ENCODE data around the gene CD6.

CD6 gene

DNA sequence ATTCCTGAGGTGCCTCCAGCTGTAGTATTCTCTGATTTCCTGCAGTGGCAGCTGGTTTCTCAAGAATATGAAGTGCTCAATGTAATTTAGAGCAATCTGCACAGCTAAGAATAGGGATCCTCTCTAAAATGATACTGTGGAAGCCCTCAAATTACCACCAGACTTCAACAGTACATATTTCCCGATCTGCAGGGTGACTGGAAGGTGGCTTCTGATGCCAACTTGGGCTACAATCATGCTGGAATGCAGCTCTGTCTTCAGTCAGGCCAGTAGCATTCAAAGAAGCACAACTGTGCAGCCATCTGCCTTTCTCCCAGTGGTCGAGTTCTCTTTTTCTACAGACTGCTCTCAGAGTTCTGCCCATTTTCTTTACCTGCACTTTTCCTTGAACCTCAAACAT is 75.4 kb downstream of the CD6 start:
- H3K36me3 ChIP-seq (ENCODE audit: control insufficient read depth in 5 of 5, insufficient read depth in 5 of 5, low read length in 5 of 5): no peaks in the 10 kb centered on the region

DNA sequence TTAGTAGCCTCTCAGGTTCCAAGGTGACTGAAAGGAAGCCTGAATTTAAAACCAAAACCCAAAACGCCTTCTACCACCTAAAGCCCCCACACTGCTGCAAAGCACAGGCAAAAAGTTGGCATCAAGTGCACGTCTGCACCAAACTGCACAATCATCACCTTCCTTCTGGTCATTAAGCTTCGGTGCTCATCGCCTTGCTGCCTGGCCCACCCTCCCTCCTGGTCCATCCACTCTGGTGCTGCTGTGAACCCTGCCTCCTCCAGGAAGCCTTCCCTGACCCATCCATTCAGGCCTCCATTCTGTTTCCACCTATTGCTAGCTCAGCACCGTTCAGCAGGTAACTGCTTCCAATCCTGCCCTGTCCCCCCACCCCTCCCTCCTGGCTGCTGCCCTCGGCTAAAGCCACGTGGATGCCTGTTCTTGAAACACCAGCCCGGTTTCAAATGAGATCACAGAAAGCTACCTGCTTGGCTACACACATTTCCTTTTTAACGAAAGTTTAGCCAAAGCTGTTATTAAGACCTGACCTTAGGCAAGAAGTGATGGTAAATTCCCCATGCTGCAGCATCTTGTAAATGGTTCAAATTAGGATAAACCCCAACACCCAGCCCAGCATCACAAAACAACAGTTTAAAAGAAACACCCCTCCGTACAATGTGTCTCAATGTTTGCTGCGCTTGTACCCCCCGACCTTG is 77.0 kb downstream of the CD6 start:
- H3K27me3 ChIP-seq (ENCODE audit: control insufficient read depth in 5 of 5, insufficient read depth in 4 of 5, low read length in 5 of 5): peaks cover 0 to 3% (median 0%) of the 10 kb centered on the region in 5 donors
- H3K27ac ChIP-seq (ENCODE audit: low read depth, low read length): no peak overlapping the region
- no peaks in the 10 kb centered on the region for H3K9me3 ChIP-seq (ENCODE audit: control insufficient read depth in 5 of 5, low read length in 5 of 5)
- H3K9ac ChIP-seq (ENCODE audit: low read length in 5 of 5): peak overlapping the region in 1 of 5 donors; percentile 7
- H3K4me1 ChIP-seq (ENCODE audit: control insufficient read depth in 5 of 5, insufficient read depth in 5 of 5, low read length in 5 of 5): peaks cover 0 to 39% (median 11%) of the 10 kb centered on the region in 5 donors
- no peaks in the 10 kb centered on the region for H3K36me3 ChIP-seq (ENCODE audit: control insufficient read depth in 5 of 5, insufficient read depth in 5 of 5, low read length in 5 of 5)
- H3K4me3 ChIP-seq (ENCODE audit: low read depth in 1 of 5, low read length in 5 of 5): no peak overlapping the region

More for the DNA sequence above, 75.4 kb downstream of the CD6 start:
- H3K4me3 ChIP-seq (ENCODE audit: low read depth in 1 of 5, low read length in 5 of 5): no peak overlapping the region
- no peak overlapping the region for H3K9ac ChIP-seq (ENCODE audit: low read length in 5 of 5)
- H3K4me1 ChIP-seq (ENCODE audit: control insufficient read depth in 5 of 5, insufficient read depth in 5 of 5, low read length in 5 of 5): peaks cover 0 to 31% (median 16%) of the 10 kb centered on the region in 5 donors
- H3K27me3 ChIP-seq (ENCODE audit: control insufficient read depth in 5 of 5, insufficient read depth in 4 of 5, low read length in 5 of 5): no peaks in the 10 kb centered on the region
- H3K27ac ChIP-seq (ENCODE audit: low read depth, low read length): no peak overlapping the region
- no peaks in the 10 kb centered on the region for H3K9me3 ChIP-seq (ENCODE audit: control insufficient read depth in 5 of 5, low read length in 5 of 5)

DNA sequence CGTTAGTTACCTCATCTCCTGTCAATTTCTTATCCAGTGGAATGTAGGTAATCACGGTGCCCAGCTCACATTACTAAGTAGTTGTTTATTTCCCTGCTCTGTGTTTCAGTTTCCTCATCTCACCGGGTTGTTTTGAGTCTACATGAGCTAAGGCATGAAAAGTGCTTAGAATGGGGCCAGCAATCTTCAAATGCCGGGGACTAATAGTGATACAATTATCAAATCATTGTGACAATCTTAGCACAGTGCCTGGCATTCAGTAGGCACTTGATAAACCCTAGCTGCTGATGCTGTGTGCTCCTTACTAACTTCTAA is 77.5 kb downstream of the CD6 start:
- H3K27me3 ChIP-seq (ENCODE audit: control insufficient read depth in 5 of 5, insufficient read depth in 4 of 5, low read length in 5 of 5): peaks cover 0 to 3% (median 0%) of the 10 kb centered on the region in 5 donors
- peaks cover 0 to 44% (median 11%) of the 10 kb centered on the region in 5 donors for H3K4me1 ChIP-seq (ENCODE audit: control insufficient read depth in 5 of 5, insufficient read depth in 5 of 5, low read length in 5 of 5)
- H3K27ac ChIP-seq (ENCODE audit: low read depth, low read length): no peak overlapping the region
- H3K9ac ChIP-seq (ENCODE audit: low read length in 5 of 5): peak overlapping the region in 1 of 5 donors; percentile 7
- no peaks in the 10 kb centered on the region for H3K9me3 ChIP-seq (ENCODE audit: control insufficient read depth in 5 of 5, low read length in 5 of 5)
- H3K36me3 ChIP-seq (ENCODE audit: control insufficient read depth in 5 of 5, insufficient read depth in 5 of 5, low read length in 5 of 5): no peaks in the 10 kb centered on the region
- H3K4me3 ChIP-seq (ENCODE audit: low read depth in 1 of 5, low read length in 5 of 5): no peak overlapping the region

DNA sequence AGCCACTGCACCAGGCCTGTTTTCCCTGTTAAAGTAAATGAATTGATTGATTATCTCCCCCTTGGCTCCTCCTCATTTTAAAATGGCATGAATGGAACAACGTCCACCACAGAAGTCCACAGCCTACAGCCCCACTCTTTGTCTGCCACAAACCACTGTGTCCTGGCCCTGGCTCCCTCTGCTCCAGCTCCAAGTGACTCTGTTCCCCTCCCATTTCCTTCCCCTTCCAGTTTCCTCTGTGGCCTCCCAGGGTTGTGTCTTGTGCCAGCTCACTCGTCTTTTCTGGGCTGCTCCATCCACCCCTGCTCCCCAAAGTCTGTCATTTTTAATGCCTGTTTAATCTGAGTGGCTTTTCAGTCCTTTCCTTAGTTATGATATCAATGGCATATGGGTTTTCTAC is 78.4 kb downstream of the CD6 start:
- no peak overlapping the region for H3K4me3 ChIP-seq (ENCODE audit: low read depth in 1 of 5, low read length in 5 of 5)
- no peak overlapping the region for H3K9ac ChIP-seq (ENCODE audit: low read length in 5 of 5)
- H3K27me3 ChIP-seq (ENCODE audit: control insufficient read depth in 5 of 5, insufficient read depth in 4 of 5, low read length in 5 of 5): peaks cover 0 to 3% (median 0%) of the 10 kb centered on the region in 5 donors
- peaks cover 0 to 45% (median 11%) of the 10 kb centered on the region in 5 donors for H3K4me1 ChIP-seq (ENCODE audit: control insufficient read depth in 5 of 5, insufficient read depth in 5 of 5, low read length in 5 of 5)
- no peaks in the 10 kb centered on the region for H3K36me3 ChIP-seq (ENCODE audit: control insufficient read depth in 5 of 5, insufficient read depth in 5 of 5, low read length in 5 of 5)
- no peaks in the 10 kb centered on the region for H3K9me3 ChIP-seq (ENCODE audit: control insufficient read depth in 5 of 5, low read length in 5 of 5)
- H3K27ac ChIP-seq (ENCODE audit: low read depth, low read length): no peak overlapping the region

DNA sequence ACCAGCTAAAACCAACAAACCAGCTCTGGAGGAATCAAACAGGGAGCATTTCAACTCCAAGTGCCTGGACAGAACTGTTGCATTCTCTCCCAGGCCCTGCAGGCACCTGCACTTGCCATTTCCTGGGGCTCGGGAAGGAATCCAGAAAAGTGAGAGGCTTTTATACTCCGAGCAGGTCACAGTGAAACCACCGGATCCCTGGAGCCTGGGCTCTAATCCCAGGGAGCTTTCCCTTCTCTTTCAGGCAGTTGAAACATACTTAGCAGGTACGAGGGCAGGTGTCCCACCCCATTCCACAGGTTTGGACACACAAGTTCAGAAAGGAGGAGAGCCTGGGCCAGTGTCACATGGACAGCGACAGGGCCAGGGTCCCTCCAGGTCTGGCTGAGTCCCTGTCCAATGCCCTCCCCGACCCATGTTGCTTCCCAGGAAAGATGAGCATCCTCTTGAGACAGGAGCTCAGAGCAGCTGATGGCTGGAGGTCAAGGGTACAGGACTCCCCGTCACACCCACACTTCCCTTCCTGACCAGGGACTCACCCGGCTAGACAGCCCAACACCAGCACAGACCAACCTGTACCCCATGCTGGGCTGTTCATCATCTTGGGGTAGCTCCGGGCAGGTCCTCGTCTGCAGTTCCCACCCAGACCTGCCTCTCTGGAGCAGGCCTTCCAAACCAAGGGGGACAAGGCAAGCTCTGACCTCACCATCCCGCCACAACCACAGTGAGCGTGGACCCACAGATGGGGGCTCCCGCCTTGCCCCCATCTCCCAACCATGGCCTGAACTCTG is 80.9 kb downstream of the CD6 start:
- H3K4me1 ChIP-seq (ENCODE audit: control insufficient read depth in 5 of 5, insufficient read depth in 5 of 5, low read length in 5 of 5): peaks cover 0 to 47% (median 11%) of the 10 kb centered on the region in 5 donors
- H3K9me3 ChIP-seq (ENCODE audit: control insufficient read depth in 5 of 5, low read length in 5 of 5): no peaks in the 10 kb centered on the region
- H3K27me3 ChIP-seq (ENCODE audit: control insufficient read depth in 5 of 5, insufficient read depth in 4 of 5, low read length in 5 of 5): peaks cover 0 to 3% (median 0%) of the 10 kb centered on the region in 5 donors
- H3K27ac ChIP-seq (ENCODE audit: low read depth, low read length): no peak overlapping the region
- no peaks in the 10 kb centered on the region for H3K36me3 ChIP-seq (ENCODE audit: control insufficient read depth in 5 of 5, insufficient read depth in 5 of 5, low read length in 5 of 5)
- H3K4me3 ChIP-seq (ENCODE audit: low read depth in 1 of 5, low read length in 5 of 5): no peak overlapping the region
- H3K9ac ChIP-seq (ENCODE audit: low read length in 5 of 5): no peak overlapping the region

DNA sequence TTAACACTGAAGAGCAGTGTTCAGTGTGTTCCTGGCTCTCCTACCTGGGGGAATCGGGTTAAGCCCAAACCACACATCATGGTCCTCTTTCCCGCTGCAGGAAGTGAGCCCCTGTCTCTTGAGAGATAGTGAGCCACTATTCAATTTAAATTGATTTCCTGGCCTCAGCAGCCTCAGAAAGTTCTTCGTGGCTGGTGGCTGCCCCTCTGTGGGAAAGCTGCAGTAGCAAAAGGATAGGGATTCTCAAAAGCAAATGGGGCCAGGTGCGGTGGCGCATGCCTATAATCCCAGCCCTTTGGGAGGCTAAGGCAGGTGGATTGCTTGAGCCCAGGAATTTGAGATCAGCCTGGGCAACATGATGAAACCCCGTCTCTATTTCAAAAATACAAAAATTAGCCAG is 81.7 kb downstream of the CD6 start:
- peaks cover 0 to 47% (median 11%) of the 10 kb centered on the region in 5 donors for H3K4me1 ChIP-seq (ENCODE audit: control insufficient read depth in 5 of 5, insufficient read depth in 5 of 5, low read length in 5 of 5)
- H3K27me3 ChIP-seq (ENCODE audit: control insufficient read depth in 5 of 5, insufficient read depth in 4 of 5, low read length in 5 of 5): peaks cover 0 to 3% (median 0%) of the 10 kb centered on the region in 5 donors
- no peak overlapping the region for H3K9ac ChIP-seq (ENCODE audit: low read length in 5 of 5)
- H3K36me3 ChIP-seq (ENCODE audit: control insufficient read depth in 5 of 5, insufficient read depth in 5 of 5, low read length in 5 of 5): no peaks in the 10 kb centered on the region
- no peaks in the 10 kb centered on the region for H3K9me3 ChIP-seq (ENCODE audit: control insufficient read depth in 5 of 5, low read length in 5 of 5)
- no peak overlapping the region for H3K27ac ChIP-seq (ENCODE audit: low read depth, low read length)
- H3K4me3 ChIP-seq (ENCODE audit: low read depth in 1 of 5, low read length in 5 of 5): no peak overlapping the region

DNA sequence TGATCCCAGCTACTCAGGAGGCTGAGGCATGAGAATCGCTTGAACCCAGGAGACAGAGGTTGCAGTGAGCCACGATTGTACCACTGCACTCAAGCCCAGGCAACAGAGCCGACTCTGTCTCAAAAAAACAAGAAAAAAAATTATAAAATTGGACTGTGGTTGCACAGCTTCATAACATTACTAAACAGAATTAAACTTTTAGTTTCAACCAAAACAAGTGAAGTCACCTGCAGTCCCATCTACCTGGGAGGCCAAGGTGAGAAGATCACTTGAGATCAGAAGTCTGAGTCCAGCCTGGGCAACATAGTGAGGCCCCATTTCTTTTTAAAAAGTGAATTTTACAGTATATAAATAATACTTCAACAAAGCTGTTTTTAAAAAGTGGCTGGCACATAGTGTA is 83.0 kb downstream of the CD6 start:
- H3K36me3 ChIP-seq (ENCODE audit: control insufficient read depth in 5 of 5, insufficient read depth in 5 of 5, low read length in 5 of 5): no peaks in the 10 kb centered on the region
- H3K4me1 ChIP-seq (ENCODE audit: control insufficient read depth in 5 of 5, insufficient read depth in 5 of 5, low read length in 5 of 5): peaks cover 0 to 35% (median 4%) of the 10 kb centered on the region in 5 donors
- H3K9ac ChIP-seq (ENCODE audit: low read length in 5 of 5): no peak overlapping the region
- no peak overlapping the region for H3K27ac ChIP-seq (ENCODE audit: low read depth, low read length)
- H3K9me3 ChIP-seq (ENCODE audit: control insufficient read depth in 5 of 5, low read length in 5 of 5): no peaks in the 10 kb centered on the region
- H3K4me3 ChIP-seq (ENCODE audit: low read depth in 1 of 5, low read length in 5 of 5): no peak overlapping the region
- peaks cover 0 to 3% (median 0%) of the 10 kb centered on the region in 5 donors for H3K27me3 ChIP-seq (ENCODE audit: control insufficient read depth in 5 of 5, insufficient read depth in 4 of 5, low read length in 5 of 5)

DNA sequence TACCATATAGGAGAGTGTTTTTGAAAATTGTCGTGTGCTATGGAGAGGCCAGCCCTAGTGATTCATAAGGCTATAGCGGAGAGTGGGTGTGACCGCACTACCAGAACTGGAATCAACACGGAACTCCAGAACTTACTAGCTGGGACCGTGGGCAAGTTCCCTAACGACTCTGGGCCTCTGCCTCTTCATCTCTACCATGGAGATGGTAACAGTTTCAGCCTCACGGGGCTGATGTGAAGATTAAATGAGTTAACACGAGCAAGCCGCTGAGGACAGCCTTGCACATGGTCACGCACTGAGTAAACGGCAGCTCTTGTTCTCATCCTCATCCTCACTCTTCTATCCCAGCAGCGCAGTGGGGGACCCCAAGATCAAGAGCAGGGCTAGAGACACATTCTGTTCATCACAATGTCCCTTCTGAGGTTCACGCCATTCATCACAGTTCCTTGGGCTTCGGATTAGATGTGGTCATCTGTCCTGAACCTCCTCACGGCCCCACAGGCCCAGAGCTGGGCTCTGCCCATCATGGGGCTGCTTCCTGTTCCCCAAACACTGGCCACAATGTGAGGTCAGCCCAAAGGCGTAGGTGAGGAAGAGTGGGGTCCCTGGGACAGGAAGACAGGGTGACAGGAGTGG is 83.6 kb downstream of the CD6 start:
- Histone ChIP-seq H3K9ac (ENCODE audit: low read length in 5 of 5) (no peak overlapping the region), H3K9me3 (ENCODE audit: control insufficient read depth in 5 of 5, low read length in 5 of 5) (no peaks in the 10 kb centered on the region), H3K27ac (ENCODE audit: low read depth, low read length) (no peak overlapping the region), H3K4me3 (ENCODE audit: low read depth in 1 of 5, low read length in 5 of 5) (no peak overlapping the region), H3K27me3 (ENCODE audit: control insufficient read depth in 5 of 5, insufficient read depth in 4 of 5, low read length in 5 of 5) (peaks cover 0 to 3% (median 0%) of the 10 kb centered on the region in 5 donors), H3K4me1 (ENCODE audit: control insufficient read depth in 5 of 5, insufficient read depth in 5 of 5, low read length in 5 of 5) (peaks cover 0 to 30% (median 2%) of the 10 kb centered on the region in 5 donors), H3K36me3 (ENCODE audit: control insufficient read depth in 5 of 5, insufficient read depth in 5 of 5, low read length in 5 of 5) (no peaks in the 10 kb centered on the region)

DNA sequence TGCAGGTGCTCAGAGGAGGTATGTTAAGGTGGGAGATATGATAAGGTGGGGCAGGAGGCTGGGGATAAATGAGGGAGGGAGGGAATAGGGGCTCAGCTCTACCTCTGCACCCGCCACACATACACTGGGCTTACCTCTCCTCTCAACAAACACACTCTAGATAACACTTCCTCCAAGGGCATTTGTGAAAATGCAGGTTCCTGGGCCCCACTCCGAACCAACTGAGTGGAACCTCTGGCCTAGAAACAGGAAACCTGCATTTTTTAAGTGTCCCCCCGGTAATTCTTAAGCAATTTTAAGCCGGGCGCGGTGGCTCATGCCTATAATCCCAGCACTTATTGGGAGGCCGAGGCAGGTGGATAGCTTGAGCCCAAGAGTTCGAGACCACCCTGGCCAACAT is 84.3 kb downstream of the CD6 start:
- Histone ChIP-seq H3K9ac (ENCODE audit: low read length in 5 of 5) (no peak overlapping the region), H3K27ac (ENCODE audit: low read depth, low read length) (no peak overlapping the region), H3K36me3 (ENCODE audit: control insufficient read depth in 5 of 5, insufficient read depth in 5 of 5, low read length in 5 of 5) (no peaks in the 10 kb centered on the region), H3K4me1 (ENCODE audit: control insufficient read depth in 5 of 5, insufficient read depth in 5 of 5, low read length in 5 of 5) (peaks cover 0 to 26% (median 2%) of the 10 kb centered on the region in 5 donors), H3K4me3 (ENCODE audit: low read depth in 1 of 5, low read length in 5 of 5) (no peak overlapping the region), H3K9me3 (ENCODE audit: control insufficient read depth in 5 of 5, low read length in 5 of 5) (no peaks in the 10 kb centered on the region), H3K27me3 (ENCODE audit: control insufficient read depth in 5 of 5, insufficient read depth in 4 of 5, low read length in 5 of 5) (peaks cover 0 to 3% (median 0%) of the 10 kb centered on the region in 5 donors)

DNA sequence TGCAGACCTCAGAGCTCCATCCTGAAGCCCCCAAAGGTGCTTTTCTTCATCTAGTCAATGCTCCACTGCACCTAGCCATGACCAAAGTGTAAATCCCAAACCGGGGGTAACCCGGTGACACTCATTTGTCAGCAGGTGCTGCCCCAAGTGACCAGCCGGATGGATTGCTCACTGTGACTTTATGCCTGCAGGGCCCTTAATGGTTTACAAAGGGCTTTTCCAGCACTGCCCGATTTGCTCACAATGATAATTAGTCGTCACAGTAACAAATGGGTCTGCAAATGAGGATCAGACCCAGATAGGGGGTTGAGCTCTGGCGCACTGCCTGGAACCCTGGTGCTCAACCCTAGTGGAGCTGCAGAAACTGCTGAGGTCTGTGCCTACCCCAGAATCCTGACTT is 85.1 kb downstream of the CD6 start:
- Histone ChIP-seq H3K9me3 (ENCODE audit: control insufficient read depth in 5 of 5, low read length in 5 of 5) (no peaks in the 10 kb centered on the region), H3K36me3 (ENCODE audit: control insufficient read depth in 5 of 5, insufficient read depth in 5 of 5, low read length in 5 of 5) (no peaks in the 10 kb centered on the region), H3K27me3 (ENCODE audit: control insufficient read depth in 5 of 5, insufficient read depth in 4 of 5, low read length in 5 of 5) (peaks cover 0 to 3% (median 0%) of the 10 kb centered on the region in 5 donors), H3K4me3 (ENCODE audit: low read depth in 1 of 5, low read length in 5 of 5) (no peak overlapping the region), H3K9ac (ENCODE audit: low read length in 5 of 5) (no peak overlapping the region), H3K4me1 (ENCODE audit: control insufficient read depth in 5 of 5, insufficient read depth in 5 of 5, low read length in 5 of 5) (peaks cover 0 to 26% (median 2%) of the 10 kb centered on the region in 5 donors), H3K27ac (ENCODE audit: low read depth, low read length) (no peak overlapping the region)

Measured in subcutaneous abdominal adipose tissue (tissue), 5 donors.